Memory B cell (primary cell): ENCODE results near the gene RITA1.

Experiments
- ATAC-seq: fragments of 150-1000 bp; cut with Tn5 transposase; 2 replicates; pipeline ENCODE4 v1.10.0; 2021; ENCODE audit warnings: low read depth, mild to moderate bottlenecking, moderate library complexity
- DNase-seq, 2 donors: peaks; one replicate each; pipeline ENCODE4 v3.0.0; 2022; ENCODE audit warnings: low spot score in 2 of 2
- H3K27ac Mint-ChIP-seq: one replicate; pipeline ENCODE4 v1.8.0; 2022; ENCODE audit warnings: mild to moderate bottlenecking, moderate library complexity, mixed read lengths
- H3K27me3 Mint-ChIP-seq: one replicate; pipeline ENCODE4 v1.8.0; 2022; ENCODE audit warnings: mixed read lengths
- H3K36me3 Mint-ChIP-seq: one replicate; pipeline ENCODE4 v1.8.0; 2022; ENCODE audit warnings: mild to moderate bottlenecking, mixed read lengths
- H3K4me1 Mint-ChIP-seq: one replicate; pipeline ENCODE4 v1.8.0; 2022; ENCODE audit warnings: mixed read lengths
- H3K4me3 Mint-ChIP-seq: one replicate; pipeline ENCODE4 v1.8.0; 2022; ENCODE audit warnings: mild to moderate bottlenecking, moderate library complexity, mixed read lengths
- H3K9me3 Mint-ChIP-seq: one replicate; pipeline ENCODE4 v1.8.0; 2022; ENCODE audit warnings: mixed read lengths

RITA1 gene

DNA sequence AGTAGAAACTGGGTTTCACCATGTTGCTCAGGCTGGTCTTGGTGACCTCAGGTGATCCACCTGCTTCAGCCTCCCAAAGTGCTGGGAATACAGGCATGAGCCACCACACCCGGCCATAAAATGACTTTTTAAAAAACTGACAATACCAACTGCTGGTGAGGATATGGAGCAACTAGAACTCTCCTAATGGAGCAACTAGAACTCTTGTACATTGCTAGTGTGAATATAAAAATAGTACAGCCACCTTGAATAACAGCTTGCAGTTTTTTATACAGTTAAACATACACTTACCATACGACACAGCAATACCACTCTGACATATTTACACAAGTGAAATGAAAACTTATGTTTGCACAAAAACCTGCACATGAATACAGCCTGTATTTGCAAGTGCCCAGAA lies 38.5 kb upstream of the RITA1 start:
- DNase-seq (no peak), ATAC-seq (no peak)
- Mint-ChIP-seq H3K4me3 (no peak overlapping the region), H3K36me3 (peaks cover 3% of the 10 kb centered on the region), H3K27ac (no peak overlapping the region), H3K4me1 (peaks cover 7% of the 10 kb centered on the region), H3K27me3 (peaks cover 8% of the 10 kb centered on the region), H3K9me3 (peaks cover 3% of the 10 kb centered on the region)

DNA sequence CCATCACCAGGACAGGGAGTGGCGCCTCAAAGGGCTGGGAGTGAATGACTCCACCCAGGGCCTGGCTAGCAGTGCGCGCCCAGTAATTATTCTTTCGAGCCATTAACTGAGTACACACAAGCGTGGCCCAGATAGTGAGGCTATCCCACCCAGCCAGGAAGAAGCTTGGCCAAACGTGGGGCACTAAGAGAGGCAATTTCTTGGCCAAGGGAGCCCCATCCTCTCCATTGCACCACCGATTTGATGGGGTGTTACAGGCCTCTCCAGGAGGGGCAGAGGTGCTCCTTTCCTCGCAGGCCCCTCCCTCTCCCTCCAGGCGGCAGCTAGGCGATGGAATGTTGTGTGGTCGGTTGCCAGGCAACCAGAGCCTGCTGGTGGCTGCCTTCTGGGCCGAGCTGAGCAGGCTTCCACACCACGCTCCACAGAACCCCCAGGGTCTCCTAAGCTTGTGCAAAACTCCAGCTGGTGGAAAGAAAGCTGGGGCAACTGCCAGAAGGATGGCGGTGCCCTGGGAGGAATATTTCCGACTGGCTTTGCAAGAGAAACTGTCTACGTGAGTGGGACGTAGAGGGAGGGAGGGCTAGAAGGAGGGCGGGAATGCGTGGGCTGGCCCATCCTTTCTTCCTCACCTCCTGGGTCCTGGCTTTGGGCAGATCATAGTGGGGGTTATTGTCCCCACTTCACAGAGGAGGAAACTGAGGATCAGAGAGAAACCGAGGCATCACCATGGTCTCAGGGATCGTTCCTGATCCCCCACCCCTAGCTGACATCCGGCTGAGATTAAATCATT lies 36.0 kb upstream of the RITA1 start, which contains the start of gene CFAP73:
CFAP73 (plus strand) TSS at position 364 of the 790 bp plus-strand sequence; CDS start at position 498, 134 bp downstream.
- peak; percentile 15 for ATAC-seq

DNA sequence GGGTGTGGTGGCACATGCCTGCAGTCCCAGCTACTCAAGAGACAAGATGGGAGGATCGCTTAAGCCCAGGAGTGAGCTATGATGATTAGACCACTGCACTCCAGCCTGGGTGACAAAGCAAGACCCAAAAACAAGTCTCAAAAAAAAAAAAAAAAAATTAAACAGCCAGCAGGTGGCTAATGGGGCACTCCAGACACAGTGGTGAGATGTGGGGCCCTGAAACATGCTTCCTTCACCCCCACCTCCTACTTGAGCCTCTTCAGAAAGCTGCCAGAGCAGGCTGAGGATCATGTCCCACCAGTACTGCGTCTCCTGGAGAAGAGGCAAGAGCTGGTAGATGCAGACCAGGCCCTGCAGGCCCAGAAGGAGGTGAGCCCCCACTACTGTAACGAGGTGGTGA lies 33.9 kb upstream of the RITA1 start:
- peaks cover 17% of the 10 kb centered on the region for H3K27me3 Mint-ChIP-seq
- H3K27ac Mint-ChIP-seq: no peak overlapping the region
- H3K4me3 Mint-ChIP-seq: no peak overlapping the region
- H3K36me3 Mint-ChIP-seq: peaks cover 3% of the 10 kb centered on the region
- ATAC-seq (no peak), DNase-seq (no peak)
- peaks cover 13% of the 10 kb centered on the region for H3K4me1 Mint-ChIP-seq
- H3K9me3 Mint-ChIP-seq: peaks cover 3% of the 10 kb centered on the region

More for the DNA sequence above, 36.0 kb upstream of the RITA1 start, which contains the start of gene CFAP73:
- no peak within 1 kb of the TSS for H3K4me3 Mint-ChIP-seq
- H3K27ac Mint-ChIP-seq: no peak within 1 kb of the TSS
- H3K9me3 Mint-ChIP-seq: peaks cover 3% of the 10 kb centered on the region
- peaks cover 3% of the 10 kb centered on the region for H3K36me3 Mint-ChIP-seq
- peaks cover 15% of the 10 kb centered on the region for H3K27me3 Mint-ChIP-seq
- DNase-seq: no peak
- H3K4me1 Mint-ChIP-seq: peaks cover 13% of the 10 kb centered on the region

DNA sequence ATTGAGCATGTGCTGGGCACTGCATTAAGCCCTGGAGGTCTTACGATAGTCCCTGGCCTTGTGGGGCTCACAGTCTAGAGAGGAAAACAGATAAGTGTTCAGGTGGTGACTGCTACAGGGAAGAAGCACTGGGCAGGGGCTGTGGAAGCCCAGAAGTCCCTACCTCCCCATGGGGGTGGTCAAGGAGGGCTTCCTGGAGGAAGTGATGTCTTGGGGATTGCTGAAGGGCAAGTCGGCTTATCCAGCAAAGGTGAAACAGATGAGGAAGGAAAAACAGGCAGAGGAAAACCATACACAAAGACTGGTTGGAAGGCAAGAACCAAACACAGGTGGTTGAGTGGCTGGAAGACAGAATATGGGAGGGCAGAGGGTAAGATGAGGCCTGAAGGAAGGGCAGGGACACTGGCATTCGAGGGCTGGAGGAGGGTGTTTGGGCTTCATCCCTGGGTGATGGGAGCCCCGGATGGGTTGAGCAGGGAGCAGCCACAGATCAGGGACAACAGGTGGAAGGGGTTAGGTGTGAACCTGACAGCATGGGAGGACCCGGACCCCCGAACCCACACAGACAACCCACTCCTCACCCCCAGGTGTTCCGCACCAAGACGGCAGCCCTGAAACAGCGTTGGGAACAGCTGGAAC lies 33.2 kb upstream of the RITA1 start:
- peaks cover 17% of the 10 kb centered on the region for H3K27me3 Mint-ChIP-seq
- H3K4me3 Mint-ChIP-seq: peak overlapping the region; percentile 74
- no peak for ATAC-seq
- H3K4me1 Mint-ChIP-seq: peaks cover 13% of the 10 kb centered on the region
- no peak for DNase-seq
- H3K27ac Mint-ChIP-seq: no peak overlapping the region
- peaks cover 2% of the 10 kb centered on the region for H3K36me3 Mint-ChIP-seq
- peaks cover 2% of the 10 kb centered on the region for H3K9me3 Mint-ChIP-seq

DNA sequence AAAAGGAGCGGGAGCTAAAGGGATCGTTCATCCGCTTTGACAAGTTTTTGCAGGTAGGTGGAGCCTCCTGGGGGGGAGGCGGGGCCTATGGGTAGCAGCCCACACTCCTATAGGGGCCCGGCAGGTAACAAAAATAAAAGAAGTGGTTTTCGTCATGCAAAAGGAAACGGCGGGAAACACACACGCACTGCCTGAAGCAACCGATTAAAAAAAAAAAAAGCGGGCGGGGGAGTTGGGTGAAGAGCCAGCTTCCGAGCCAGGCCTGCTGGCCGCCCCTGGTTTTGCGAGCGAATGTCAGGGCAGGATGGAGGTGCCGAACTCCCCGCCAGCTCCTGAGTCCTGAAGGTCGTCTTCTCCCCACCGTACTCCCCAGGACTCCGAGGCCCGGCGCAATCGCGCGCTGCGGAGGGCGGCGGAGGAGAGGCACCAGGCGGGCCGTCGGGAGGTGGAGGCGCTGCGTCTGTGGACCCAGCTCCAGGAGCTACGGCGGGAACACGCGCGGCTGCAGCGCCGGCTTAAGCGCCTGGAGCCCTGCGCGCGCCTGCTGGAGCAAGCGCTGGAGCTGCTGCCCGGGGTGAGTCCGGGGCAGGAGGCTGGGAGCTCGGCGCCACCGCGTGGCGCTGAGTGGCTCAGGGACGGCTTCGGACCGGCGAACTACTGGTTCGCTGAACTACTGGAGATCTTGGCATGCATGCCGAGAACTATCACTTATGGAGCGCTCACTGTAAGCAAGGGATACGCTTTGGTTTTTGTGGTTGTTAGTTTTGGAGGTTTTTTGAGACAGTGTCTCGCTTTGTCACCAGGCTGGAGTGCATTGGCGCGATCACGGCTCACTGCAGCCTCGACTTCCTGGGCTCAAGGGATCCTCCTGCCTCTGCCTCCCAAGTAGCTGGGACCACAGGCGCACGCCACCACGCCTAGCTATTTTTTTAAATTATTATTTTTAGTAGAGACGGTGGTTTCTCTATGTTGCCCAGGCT lies 32.4 kb upstream of the RITA1 start:
- Mint-ChIP-seq H3K36me3 (peaks cover 5% of the 10 kb centered on the region), H3K9me3 (no peaks in the 10 kb centered on the region), H3K4me3 (peak overlapping the region; percentile 74), H3K27me3 (peaks cover 17% of the 10 kb centered on the region), H3K4me1 (peaks cover 13% of the 10 kb centered on the region), H3K27ac (no peak overlapping the region)
- ATAC-seq (peak; percentile 73), DNase-seq (peak in 1 of 2 donors; percentile 52)

DNA sequence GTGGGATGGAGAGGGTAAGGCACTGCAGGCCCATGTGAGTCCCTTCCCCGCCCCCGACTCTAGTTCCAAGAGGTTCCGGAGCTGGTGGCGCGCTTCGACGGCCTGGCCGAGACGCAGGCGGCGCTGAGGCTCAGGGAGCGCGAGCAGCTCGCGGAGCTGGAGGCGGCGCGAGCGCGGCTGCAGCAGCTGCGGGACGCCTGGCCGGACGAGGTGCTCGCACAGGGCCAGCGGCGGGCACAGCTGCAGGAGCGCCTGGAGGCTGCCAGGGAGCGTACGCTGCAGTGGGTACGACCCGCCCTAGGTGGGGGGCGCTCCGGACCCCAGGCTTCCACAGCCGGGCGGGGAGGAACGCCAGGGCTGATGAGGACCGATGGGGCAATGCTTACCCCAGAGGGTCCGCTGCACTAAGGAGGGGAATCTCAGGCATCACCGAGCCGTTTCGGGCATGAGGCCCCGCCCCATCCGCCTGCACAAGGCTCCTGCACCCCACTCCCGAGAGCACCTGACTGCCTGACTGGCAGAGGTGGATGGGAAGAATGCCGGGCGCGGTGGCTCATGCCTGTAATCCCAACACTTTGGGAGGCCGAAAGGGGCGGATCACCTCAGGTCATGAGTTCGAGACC lies 31.1 kb upstream of the RITA1 start:
- DNase-seq (no peak), ATAC-seq (no peak)
- Mint-ChIP-seq H3K4me1 (peaks cover 13% of the 10 kb centered on the region), H3K27me3 (peaks cover 17% of the 10 kb centered on the region), H3K4me3 (peak overlapping the region; percentile 67), H3K36me3 (peaks cover 14% of the 10 kb centered on the region), H3K9me3 (no peaks in the 10 kb centered on the region), H3K27ac (no peak overlapping the region)

DNA sequence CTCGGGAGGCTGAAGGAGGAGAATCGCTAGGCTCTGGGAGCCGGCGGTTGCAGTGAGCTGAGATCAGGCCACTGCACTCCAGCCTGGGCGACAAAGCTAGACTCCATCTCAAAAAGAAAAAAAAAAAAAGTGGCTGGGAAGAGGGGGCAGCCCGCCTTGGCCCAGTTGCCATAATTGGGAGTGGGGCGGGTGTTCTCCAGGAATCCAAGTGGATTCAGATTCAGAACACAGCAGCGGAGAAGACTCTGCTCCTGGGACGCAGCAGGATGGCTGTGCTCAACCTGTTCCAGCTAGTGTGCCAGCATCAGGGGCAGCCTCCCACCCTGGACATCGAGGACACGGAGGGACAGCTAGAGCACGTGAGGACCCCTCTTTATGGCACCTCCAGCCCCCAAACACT lies 30.5 kb upstream of the RITA1 start:
- Mint-ChIP-seq H3K36me3 (peaks cover 16% of the 10 kb centered on the region), H3K27me3 (peaks cover 17% of the 10 kb centered on the region), H3K4me3 (no peak overlapping the region), H3K4me1 (peaks cover 13% of the 10 kb centered on the region), H3K27ac (no peak overlapping the region), H3K9me3 (no peaks in the 10 kb centered on the region)
- DNase-seq: no peak
- no peak for ATAC-seq

DNA sequence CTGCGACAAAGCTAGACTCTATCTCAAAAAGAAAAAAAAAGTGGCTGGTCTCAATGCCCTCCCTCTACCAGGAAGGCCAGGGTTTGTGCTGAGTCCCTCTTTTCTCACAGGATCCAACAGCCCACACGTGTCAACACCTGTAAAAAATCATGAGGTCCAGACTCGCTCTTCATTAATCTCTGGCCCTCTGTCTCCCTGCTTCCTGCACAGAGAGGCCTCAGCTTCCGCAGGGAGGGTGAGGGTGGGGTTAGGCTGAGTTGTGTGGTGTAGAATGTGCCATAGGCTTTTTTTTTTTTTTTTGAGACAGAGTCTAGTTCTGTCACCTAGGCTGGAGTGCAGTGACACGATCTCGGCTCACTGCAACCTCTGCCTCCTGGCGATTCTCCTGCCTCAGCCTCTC lies 29.9 kb upstream of the RITA1 start:
- no peak for ATAC-seq
- Mint-ChIP-seq H3K4me3 (no peak overlapping the region), H3K27ac (no peak overlapping the region), H3K4me1 (peaks cover 13% of the 10 kb centered on the region), H3K27me3 (peaks cover 13% of the 10 kb centered on the region), H3K9me3 (no peaks in the 10 kb centered on the region), H3K36me3 (peaks cover 20% of the 10 kb centered on the region)
- no peak for DNase-seq

DNA sequence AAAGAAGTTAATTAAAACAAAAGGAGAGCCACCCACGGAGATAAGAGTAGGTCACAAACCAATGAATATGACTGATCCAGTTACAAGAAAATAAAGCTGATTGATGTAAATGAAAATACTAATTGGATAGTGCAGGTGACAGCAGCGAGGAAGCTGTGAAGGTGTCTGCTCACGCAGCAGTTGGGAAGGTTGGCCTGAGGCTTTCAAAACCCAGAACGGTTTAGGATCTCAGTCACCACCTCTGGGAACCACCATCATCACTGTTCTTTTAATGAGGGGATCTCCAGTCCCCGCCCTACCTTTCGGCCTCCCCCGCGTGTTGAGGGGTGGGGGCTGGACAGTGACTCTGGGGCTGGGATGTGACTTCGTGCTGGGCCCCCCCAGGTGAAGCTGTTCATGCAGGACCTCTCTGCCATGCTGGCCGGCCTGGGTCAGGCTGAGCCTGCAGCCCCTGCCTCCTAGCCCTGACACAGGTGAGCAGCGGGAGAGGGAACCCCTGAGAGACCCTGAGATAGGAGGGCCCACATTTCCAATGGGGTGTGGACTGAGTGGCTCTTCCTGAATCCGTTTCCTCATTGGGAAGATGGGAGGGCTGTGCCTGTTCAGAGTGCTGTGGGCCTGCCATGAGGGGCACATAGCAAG lies 28.2 kb upstream of the RITA1 start:
- Mint-ChIP-seq H3K27me3 (peaks cover 6% of the 10 kb centered on the region), H3K9me3 (no peaks in the 10 kb centered on the region), H3K4me1 (peaks cover 12% of the 10 kb centered on the region), H3K36me3 (peaks cover 27% of the 10 kb centered on the region), H3K4me3 (no peak overlapping the region), H3K27ac (no peak overlapping the region)
- no peak for DNase-seq
- ATAC-seq: no peak

DNA sequence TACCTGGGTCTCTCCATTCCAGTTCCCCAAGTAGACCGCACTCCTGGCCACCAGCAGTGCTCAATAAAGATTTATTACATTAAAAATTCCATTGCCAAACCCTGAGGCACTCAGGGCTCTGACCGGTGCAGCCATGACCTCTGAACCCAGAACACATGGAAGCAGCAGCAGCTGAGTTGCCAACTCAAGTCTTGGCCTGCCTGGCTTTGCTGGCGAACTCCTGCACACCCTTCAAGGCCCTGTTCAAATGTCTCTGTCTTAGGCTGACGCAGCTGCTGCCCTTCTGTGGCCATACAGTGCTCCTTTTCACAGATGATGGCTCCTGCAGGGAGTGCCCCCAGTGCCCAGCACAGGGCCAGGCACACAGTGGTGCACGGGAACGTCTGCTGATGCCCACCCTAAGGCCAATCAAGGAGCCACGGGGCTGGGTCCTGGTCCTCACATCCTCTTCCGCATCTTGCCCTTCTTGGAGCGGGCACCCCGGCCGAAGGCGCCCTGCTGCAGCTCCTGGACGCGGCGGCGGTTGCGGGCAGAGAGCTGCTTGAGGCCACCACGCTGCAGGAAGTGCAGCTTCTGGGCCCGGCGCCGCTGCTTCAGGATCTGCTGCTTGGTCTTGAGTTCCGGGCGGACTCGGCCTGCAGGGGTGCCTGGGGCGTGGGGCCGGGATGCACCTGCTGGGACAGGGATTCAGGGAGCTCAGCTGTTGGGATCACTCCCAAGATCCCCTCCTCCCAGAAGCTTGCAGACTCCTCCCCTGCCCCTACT lies 26.9 kb upstream of the RITA1 start:
- H3K4me3 Mint-ChIP-seq: no peak overlapping the region
- peaks cover 33% of the 10 kb centered on the region for H3K36me3 Mint-ChIP-seq
- H3K9me3 Mint-ChIP-seq: no peaks in the 10 kb centered on the region
- peaks cover 3% of the 10 kb centered on the region for H3K27me3 Mint-ChIP-seq
- ATAC-seq (no peak), DNase-seq (no peak)
- H3K4me1 Mint-ChIP-seq: peaks cover 5% of the 10 kb centered on the region
- H3K27ac Mint-ChIP-seq: no peak overlapping the region

DNA sequence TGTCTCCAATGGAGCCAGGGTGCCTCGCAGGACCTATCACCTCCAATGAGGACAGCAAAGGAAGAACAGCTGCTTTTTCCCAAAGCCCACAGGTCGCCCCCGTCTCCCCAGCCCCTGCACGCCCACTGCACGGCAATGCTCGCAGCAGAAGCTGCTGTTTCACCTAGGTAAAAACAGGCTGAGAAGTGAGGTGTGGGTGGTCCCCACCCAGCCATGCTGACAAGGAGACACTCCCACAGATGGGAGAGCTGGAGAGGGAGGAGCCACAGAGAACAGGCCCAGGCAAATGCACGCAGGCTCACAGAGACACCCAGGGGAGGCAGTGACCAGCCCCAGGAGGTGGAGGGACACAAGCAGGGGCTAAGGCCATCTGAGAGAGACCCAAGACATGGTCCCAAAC lies 25.6 kb upstream of the RITA1 start:
- ATAC-seq: no peak
- Mint-ChIP-seq H3K4me3 (no peak overlapping the region), H3K27ac (no peak overlapping the region), H3K27me3 (peaks cover 2% of the 10 kb centered on the region), H3K4me1 (peaks cover 2% of the 10 kb centered on the region), H3K9me3 (no peaks in the 10 kb centered on the region), H3K36me3 (peaks cover 35% of the 10 kb centered on the region)
- no peak for DNase-seq

DNA sequence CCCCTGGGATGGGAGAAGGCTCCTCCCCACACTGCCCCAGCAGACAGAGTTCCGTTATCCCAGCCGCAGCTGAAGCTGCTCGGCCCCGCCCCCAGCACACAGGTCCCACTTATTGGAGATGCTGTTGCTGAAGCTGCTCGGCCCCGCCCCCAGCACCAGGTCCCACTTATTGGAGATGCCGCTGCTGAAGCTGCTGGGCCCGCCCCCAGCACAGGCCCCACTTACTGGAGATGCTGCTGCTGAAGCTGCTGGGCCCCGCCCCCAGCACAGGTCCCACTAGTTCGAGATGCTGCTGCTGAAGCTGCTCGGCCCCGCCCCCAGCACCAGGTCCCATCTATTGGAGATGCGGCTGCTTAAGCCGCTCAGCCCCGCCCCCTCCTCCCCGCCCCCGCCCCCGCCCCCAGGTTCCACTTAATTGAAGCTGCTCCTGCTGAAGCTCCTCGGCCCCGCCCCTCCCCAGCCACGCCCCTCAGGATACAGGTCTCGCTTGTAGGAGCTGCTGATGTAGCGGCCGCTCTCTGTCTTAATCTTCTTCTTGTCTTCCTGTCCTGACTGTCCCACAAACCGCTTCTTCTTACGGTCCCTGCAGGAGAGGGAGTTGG lies 24.0 kb upstream of the RITA1 start:
- H3K36me3 Mint-ChIP-seq: peaks cover 42% of the 10 kb centered on the region
- no peak overlapping the region for H3K4me3 Mint-ChIP-seq
- H3K9me3 Mint-ChIP-seq: no peaks in the 10 kb centered on the region
- ATAC-seq (peak; percentile 56), DNase-seq (no peak)
- H3K4me1 Mint-ChIP-seq: peaks cover 2% of the 10 kb centered on the region
- no peak overlapping the region for H3K27ac Mint-ChIP-seq
- peaks cover under 1% of the 10 kb centered on the region for H3K27me3 Mint-ChIP-seq
